Ovary (tissue), 3 donors: ENCODE measurements around the gene EMC6.

ENCODE experiments used
- POLR2A ChIP-seq: fragments of 450-650 bp; IDR thresholded peaks from one replicate; pipeline ENCODE4 v1.6.1; 2017; ENCODE audit warnings: antibody characterized with exemption, mild to moderate bottlenecking, moderate library complexity
- TF ChIP-seq, protein P1 (sequence below), 3 donors: fragments of 450-650 bp in 2 of 3; fragments of 200-600 bp in 1 of 3; IDR thresholded peaks; one replicate each; pipeline versions ENCODE4 v1.5.1 to v1.8.0; 2016 to 2022; ENCODE audit warnings: antibody characterized with exemption in 3 of 3, mild to moderate bottlenecking in 1 of 3
- donor health status: DM: no; HTN: no; CAD: no.

GRCh38 chr17:3663102-3664011 lies 5.3 kb upstream of the EMC6 start:
- TF ChIP-seq, protein P1, sequence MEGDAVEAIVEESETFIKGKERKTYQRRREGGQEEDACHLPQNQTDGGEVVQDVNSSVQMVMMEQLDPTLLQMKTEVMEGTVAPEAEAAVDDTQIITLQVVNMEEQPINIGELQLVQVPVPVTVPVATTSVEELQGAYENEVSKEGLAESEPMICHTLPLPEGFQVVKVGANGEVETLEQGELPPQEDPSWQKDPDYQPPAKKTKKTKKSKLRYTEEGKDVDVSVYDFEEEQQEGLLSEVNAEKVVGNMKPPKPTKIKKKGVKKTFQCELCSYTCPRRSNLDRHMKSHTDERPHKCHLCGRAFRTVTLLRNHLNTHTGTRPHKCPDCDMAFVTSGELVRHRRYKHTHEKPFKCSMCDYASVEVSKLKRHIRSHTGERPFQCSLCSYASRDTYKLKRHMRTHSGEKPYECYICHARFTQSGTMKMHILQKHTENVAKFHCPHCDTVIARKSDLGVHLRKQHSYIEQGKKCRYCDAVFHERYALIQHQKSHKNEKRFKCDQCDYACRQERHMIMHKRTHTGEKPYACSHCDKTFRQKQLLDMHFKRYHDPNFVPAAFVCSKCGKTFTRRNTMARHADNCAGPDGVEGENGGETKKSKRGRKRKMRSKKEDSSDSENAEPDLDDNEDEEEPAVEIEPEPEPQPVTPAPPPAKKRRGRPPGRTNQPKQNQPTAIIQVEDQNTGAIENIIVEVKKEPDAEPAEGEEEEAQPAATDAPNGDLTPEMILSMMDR (IDR thresholded peaks at IDR 0.05) = no peak
- no peak for TF ChIP-seq POLR2A
